Measurements from ENCODE around the gene PRSS3. TPM values are rescaled to one million over a fixed set of nuclear protein-coding genes. Genes with fewer than 3 reads are reported as not detected.

The PRSS3 gene
- total and polyA plus RNA-seq, 9 of the 15 experiments (the other 6 are each of a cell fraction or from before 2014, with no cell fraction given): 0.35 to 0.42 TPM; not detected in 7

DNA sequence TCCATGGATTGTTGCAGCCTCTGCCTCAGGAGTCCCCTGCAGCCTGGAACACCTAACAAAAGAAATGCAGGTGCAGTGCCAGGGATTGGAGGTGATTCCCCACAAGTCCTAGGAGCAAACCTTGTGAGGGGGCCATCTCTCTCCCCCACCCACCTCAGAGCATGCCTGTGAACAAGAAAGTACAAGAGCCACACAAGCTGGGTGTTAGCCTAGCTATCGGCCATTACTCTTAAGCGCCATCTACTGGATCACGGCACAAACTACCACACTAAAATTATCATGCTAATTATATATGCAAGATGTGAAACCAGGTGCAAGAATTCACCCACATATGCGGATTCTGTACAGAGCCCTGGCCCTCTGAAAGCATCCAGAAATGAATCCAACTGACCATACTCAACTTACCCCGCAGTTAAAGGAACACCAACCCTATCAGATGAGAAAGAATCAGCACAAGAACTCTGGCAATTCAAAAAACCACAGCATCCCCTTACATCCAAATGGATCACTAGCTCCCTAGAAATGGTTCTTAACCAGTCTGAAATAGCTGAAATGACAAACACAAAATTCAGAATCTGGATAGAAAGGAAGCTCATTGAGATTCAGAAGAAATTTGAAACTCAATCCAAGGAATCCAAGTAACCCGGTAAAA, 16.5 kb upstream of the PRSS3 start (continued):
- TF ChIP-seq, protein P1, sequence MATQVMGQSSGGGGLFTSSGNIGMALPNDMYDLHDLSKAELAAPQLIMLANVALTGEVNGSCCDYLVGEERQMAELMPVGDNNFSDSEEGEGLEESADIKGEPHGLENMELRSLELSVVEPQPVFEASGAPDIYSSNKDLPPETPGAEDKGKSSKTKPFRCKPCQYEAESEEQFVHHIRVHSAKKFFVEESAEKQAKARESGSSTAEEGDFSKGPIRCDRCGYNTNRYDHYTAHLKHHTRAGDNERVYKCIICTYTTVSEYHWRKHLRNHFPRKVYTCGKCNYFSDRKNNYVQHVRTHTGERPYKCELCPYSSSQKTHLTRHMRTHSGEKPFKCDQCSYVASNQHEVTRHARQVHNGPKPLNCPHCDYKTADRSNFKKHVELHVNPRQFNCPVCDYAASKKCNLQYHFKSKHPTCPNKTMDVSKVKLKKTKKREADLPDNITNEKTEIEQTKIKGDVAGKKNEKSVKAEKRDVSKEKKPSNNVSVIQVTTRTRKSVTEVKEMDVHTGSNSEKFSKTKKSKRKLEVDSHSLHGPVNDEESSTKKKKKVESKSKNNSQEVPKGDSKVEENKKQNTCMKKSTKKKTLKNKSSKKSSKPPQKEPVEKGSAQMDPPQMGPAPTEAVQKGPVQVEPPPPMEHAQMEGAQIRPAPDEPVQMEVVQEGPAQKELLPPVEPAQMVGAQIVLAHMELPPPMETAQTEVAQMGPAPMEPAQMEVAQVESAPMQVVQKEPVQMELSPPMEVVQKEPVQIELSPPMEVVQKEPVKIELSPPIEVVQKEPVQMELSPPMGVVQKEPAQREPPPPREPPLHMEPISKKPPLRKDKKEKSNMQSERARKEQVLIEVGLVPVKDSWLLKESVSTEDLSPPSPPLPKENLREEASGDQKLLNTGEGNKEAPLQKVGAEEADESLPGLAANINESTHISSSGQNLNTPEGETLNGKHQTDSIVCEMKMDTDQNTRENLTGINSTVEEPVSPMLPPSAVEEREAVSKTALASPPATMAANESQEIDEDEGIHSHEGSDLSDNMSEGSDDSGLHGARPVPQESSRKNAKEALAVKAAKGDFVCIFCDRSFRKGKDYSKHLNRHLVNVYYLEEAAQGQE (IDR thresholded peaks at IDR 0.05; ENCODE audit: borderline replicate concordance): peak; percentile 30; the same call in 1 of the 2 replicates
- TF ChIP-seq, protein P1 (CRISPR knock-in tag; IDR thresholded peaks at IDR 0.05; ENCODE audit: low read depth): no peak
- peak; percentile 33 for TF ChIP-seq ZFP36 (IDR thresholded peaks at IDR 0.05; ENCODE audit: low read depth, low read length, partially characterized antibody)
- TF ChIP-seq JUND (IDR thresholded peaks at IDR 0.05; ENCODE audit: borderline replicate concordance, low read depth, low read length): 0 out of 2 replicates have a peak, but pooled peaks have one; percentile 28
- no peak for TF ChIP-seq JUND (tag; IDR thresholded peaks at IDR 0.05; ENCODE audit: borderline replicate concordance, low read depth, low read length)
- TF ChIP-seq, protein P2, sequence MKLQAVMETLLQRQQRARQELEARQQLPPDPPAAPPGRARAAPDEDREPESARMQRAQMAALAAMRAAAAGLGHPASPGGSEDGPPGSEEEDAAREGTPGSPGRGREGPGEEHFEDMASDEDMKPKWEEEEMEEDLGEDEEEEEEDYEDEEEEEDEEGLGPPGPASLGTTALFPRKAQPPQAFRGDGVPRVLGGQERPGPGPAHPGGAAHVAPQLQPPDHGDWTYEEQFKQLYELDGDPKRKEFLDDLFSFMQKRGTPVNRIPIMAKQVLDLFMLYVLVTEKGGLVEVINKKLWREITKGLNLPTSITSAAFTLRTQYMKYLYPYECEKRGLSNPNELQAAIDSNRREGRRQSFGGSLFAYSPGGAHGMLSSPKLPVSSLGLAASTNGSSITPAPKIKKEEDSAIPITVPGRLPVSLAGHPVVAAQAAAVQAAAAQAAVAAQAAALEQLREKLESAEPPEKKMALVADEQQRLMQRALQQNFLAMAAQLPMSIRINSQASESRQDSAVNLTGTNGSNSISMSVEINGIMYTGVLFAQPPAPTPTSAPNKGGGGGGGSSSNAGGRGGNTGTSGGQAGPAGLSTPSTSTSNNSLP (IDR thresholded peaks at IDR 0.05; ENCODE audit: borderline replicate concordance, low read depth, low read length): 0 out of 2 replicates have a peak, but pooled peaks have one; percentile 53
- TF ChIP-seq ZNF57 (CRISPR knock-in tag; IDR thresholded peaks at IDR 0.05): no peak
- TF ChIP-seq ZNF384 (IDR thresholded peaks at IDR 0.05; ENCODE audit: low read depth, low read length): peak; percentile 20; the same call in 1 of the 2 replicates
- no peak for TF ChIP-seq LCOR (CRISPR knock-in tag; IDR thresholded peaks at IDR 0.05)
- peak; percentile 42; the same call in 1 of the 2 replicates for TF ChIP-seq SMC3 (conservative IDR thresholded peaks at IDR 0.05; ENCODE audit: insufficient read depth, low read depth, low read length)
- peak in 2 of 3 experiments; percentile 52 to 82 for TF ChIP-seq YY1 (IDR thresholded peaks at IDR 0.05; ENCODE audit: borderline replicate concordance in 1 of 3, control insufficient read depth in 1 of 3, extremely low read depth in 1 of 3, insufficient read depth in 3 of 3, insufficient read length in 1 of 3, insufficient replicate concordance in 2 of 3, low read depth in 1 of 3, low read length in 2 of 3)
- TF ChIP-seq NRF1 (conservative IDR thresholded peaks at IDR 0.05 in 1 of 2, IDR thresholded peaks at IDR 0.05 in 1 of 2): peak in 1 of 2 experiments; percentile 19; a peak in 1 of 4 replicates
- TF ChIP-seq RAD21 (CRISPR knock-in tag; conservative IDR thresholded peaks at IDR 0.05 in 1 of 2, IDR thresholded peaks at IDR 0.05 in 1 of 2): peak; percentile 26 to 61; a peak in 3 of 4 replicates
